Fibroblast of lung (primary cell): ENCODE measurements around the gene CDH4. TPM values are rescaled to one million over a fixed set of nuclear protein-coding genes. Genes with fewer than 3 reads are reported as not detected.

ENCODE experiments used
- DNase-seq, 2 donors: peaks; one replicate each; pipeline versions ENCODE4 v3.0.0 to v3.0.0-alpha.2; 2010; ENCODE audit warnings: low read depth in 2 of 2
- H2AFZ ChIP-seq: 2 replicates; pipeline ENCODE4 v1.5.1; 2012; ENCODE audit warnings: low read length, control low read depth, inconsistent platforms
- H3K27ac ChIP-seq: 2 replicates; pipeline ENCODE4 v1.5.1; 2011; ENCODE audit warnings: low read length, control low read depth; ENCODE audit not compliant: insufficient read depth
- H3K27me3 ChIP-seq: 2 replicates; pipeline ENCODE4 v1.5.1; 2011; ENCODE audit warnings: mild to moderate bottlenecking, low read length; ENCODE audit not compliant: control insufficient read depth, insufficient read depth
- H3K36me3 ChIP-seq: 2 replicates; pipeline ENCODE4 v1.5.1; 2011; ENCODE audit warnings: low read length; ENCODE audit not compliant: control insufficient read depth, insufficient read depth
- H3K4me1 ChIP-seq: 2 replicates; pipeline ENCODE4 v1.5.1; 2011; ENCODE audit warnings: low read length; ENCODE audit not compliant: control insufficient read depth, insufficient read depth; ENCODE audit errors: extremely low read depth
- H3K4me2 ChIP-seq: 2 replicates; pipeline ENCODE4 v1.5.1; 2011; ENCODE audit warnings: low read length, control low read depth; ENCODE audit not compliant: insufficient read depth; ENCODE audit errors: extremely low read depth
- H3K4me3 ChIP-seq, 4 experiments: fragments of 200-600 bp in 1 of 4; sonication (generic) in 1 of 4; replicated peaks in 1 of 4; 2 replicates each; pipeline ENCODE4 v1.5.1; 2011 to 2016; ENCODE audit warnings: low read length in 4 of 4, low read depth in 3 of 4, mild to moderate bottlenecking in 3 of 4, control low read depth in 2 of 4, inconsistent platforms in 1 of 4, mixed read lengths in 1 of 4; ENCODE audit not compliant: insufficient read depth in 1 of 4; ENCODE audit errors: control extremely low read depth in 1 of 4
- H3K79me2 ChIP-seq: 2 replicates; pipeline ENCODE4 v1.5.1; 2012; ENCODE audit warnings: mild to moderate bottlenecking, low read length, inconsistent platforms; ENCODE audit not compliant: control insufficient read depth, insufficient read depth
- H3K9ac ChIP-seq: 2 replicates; pipeline ENCODE4 v1.5.1; 2011; ENCODE audit warnings: mild to moderate bottlenecking, low read length, control low read depth; ENCODE audit not compliant: insufficient read depth
- H3K9me3 ChIP-seq: 2 replicates; pipeline ENCODE4 v1.5.1; 2012; ENCODE audit warnings: low read depth, low read length; ENCODE audit not compliant: control insufficient read depth, insufficient read depth
- H4K20me1 ChIP-seq: 2 replicates; pipeline ENCODE4 v1.5.1; 2011; ENCODE audit warnings: low read length; ENCODE audit not compliant: control insufficient read depth, insufficient read depth; ENCODE audit errors: extremely low read depth
- EZH2 ChIP-seq: IDR thresholded peaks from 2 replicates; pipeline ENCODE4 v1.5.1; 2012; ENCODE audit warnings: low read length, control low read depth, mild to moderate bottlenecking; ENCODE audit errors: missing control alignments
- polyA plus RNA-seq, 2 donors: library from polyadenylated mRNA; depleted of rRNA in 1 of 2; stranded (reverse) in 1 of 2; unstranded in 1 of 2; fragments of >200 nt; gene quantifications; 2 replicates each; pipeline ENCODE4 v1.2.1, GENCODE V29; 2011 to 2012; ENCODE audit warnings: missing spikeins in 1 of 2
- total RNA-seq: library from RNA; depleted of rRNA; stranded (reverse); fragments of >200 nt; gene quantifications from 2 replicates; pipeline ENCODE4 v1.2.1, GENCODE V29; 2014
- TF ChIP-seq, protein P1 (sequence below), 2 donors: IDR thresholded peaks in 1 of 2; conservative IDR thresholded peaks in 1 of 2; 1 replicate in 1 of 2; 2 replicates in 1 of 2; pipeline ENCODE4 v1.5.1; 2011 to 2012; ENCODE audit warnings: low read length in 2 of 2, control low read depth in 1 of 2, inconsistent platforms in 1 of 2, low read depth in 1 of 2, mild to moderate bottlenecking in 1 of 2

Gene CDH4
- total and polyA plus RNA-seq, 2 donors (not counting 1 experiment from before 2014, with no cell fraction given): 4.8 to 6.8 TPM

DNA sequence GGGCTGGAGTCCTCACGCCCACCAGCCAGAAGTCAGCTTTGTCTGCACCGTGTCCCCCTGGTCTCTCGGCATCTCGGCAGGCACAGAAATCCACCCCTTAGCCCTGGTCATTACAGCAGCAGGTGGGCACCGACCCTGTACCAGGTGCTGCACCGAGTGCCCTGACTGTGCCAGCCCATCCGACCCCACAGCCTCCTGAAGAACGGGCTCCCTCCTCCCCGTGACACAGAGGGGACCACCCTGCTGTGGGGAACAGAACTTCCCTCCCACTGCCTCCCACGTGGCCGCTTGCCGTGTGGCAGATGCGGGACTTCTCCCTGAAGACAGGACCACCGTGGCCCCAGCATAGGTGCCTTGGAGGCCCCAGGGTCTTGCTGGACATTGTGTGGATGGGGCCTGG is 652.4 kb downstream of the CDH4 start:
- no peaks in the 10 kb centered on the region for H3K27me3 ChIP-seq
- no peaks in the 10 kb centered on the region for H3K36me3 ChIP-seq
- no peak for DNase-seq
- no peak overlapping the region for H3K4me2 ChIP-seq
- TF ChIP-seq, protein P1, sequence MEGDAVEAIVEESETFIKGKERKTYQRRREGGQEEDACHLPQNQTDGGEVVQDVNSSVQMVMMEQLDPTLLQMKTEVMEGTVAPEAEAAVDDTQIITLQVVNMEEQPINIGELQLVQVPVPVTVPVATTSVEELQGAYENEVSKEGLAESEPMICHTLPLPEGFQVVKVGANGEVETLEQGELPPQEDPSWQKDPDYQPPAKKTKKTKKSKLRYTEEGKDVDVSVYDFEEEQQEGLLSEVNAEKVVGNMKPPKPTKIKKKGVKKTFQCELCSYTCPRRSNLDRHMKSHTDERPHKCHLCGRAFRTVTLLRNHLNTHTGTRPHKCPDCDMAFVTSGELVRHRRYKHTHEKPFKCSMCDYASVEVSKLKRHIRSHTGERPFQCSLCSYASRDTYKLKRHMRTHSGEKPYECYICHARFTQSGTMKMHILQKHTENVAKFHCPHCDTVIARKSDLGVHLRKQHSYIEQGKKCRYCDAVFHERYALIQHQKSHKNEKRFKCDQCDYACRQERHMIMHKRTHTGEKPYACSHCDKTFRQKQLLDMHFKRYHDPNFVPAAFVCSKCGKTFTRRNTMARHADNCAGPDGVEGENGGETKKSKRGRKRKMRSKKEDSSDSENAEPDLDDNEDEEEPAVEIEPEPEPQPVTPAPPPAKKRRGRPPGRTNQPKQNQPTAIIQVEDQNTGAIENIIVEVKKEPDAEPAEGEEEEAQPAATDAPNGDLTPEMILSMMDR (conservative IDR thresholded peaks at IDR 0.05 in 1 of 2, IDR thresholded peaks at IDR 0.05 in 1 of 2; ENCODE audit: low read depth in 1 of 2, low read length in 2 of 2): no peak
- no peaks in the 10 kb centered on the region for H3K79me2 ChIP-seq
- H3K4me3 ChIP-seq: no peak overlapping the region
- no peaks in the 10 kb centered on the region for H3K4me1 ChIP-seq
- no peaks in the 10 kb centered on the region for H4K20me1 ChIP-seq
- H3K9me3 ChIP-seq: no peaks in the 10 kb centered on the region
- no peak overlapping the region for H3K9ac ChIP-seq
- H3K27ac ChIP-seq: no peak overlapping the region
- H2AFZ ChIP-seq: no peak overlapping the region

- no peaks in the 10 kb centered on the region for H3K27me3 ChIP-seq
- H3K79me2 ChIP-seq: no peaks in the 10 kb centered on the region
- H3K4me1 ChIP-seq: no peaks in the 10 kb centered on the region
- H3K9me3 ChIP-seq: no peaks in the 10 kb centered on the region
- H2AFZ ChIP-seq: no peak overlapping the region
- H3K4me3 ChIP-seq: no peak overlapping the region
- H3K4me2 ChIP-seq: no peak overlapping the region
- DNase-seq: no peak
- H3K27ac ChIP-seq: no peak overlapping the region
- no peaks in the 10 kb centered on the region for H4K20me1 ChIP-seq
- no peak overlapping the region for H3K9ac ChIP-seq
- TF ChIP-seq EZH2: no peak
- TF ChIP-seq, protein P1 (conservative IDR thresholded peaks at IDR 0.05 in 1 of 2, IDR thresholded peaks at IDR 0.05 in 1 of 2; ENCODE audit: low read depth in 1 of 2, low read length in 2 of 2): no peak
- H3K36me3 ChIP-seq: no peaks in the 10 kb centered on the region
These were observed 653.9 kb downstream of the CDH4 start for GRCh38 chr20:61905781-61906523.

DNA sequence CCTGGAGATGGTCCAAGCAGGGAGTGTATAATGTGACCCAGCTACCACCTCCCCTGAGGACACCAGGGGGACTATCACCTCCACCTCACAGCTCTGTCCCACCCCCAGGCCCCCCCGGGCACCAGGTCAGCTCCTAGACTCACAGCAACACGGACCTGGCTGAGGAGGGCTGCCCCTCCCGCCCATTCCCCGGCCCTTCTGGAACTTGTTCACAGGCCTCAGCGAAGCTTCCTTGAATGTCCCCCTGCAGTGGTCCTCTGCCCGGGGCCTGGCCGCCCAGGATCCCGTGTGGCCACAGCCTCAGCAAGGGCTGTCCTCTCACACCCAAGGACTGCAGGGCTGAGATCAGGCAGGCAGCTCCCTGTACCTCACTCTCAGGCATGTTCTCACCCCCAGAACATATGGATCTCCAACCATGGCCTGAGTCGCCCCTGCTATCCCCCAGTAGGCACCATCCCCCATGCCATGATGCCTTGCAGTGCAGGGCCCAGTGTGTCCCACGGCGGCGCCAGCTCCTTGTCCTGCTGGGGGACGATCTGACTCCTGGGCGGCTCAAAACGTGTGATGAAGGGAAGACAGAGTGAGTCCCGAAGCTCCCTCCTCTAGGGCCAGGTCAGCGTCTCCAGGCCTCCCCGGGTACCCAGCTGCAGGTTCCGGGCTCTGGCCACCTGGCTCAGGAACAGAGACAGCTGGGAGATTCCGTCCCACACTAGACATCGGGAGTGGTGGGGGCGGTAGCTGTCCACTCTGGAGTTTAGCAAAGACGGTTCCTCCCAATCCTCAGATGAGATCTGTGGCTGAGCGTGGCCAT is 655.2 kb downstream of the CDH4 start:
- H3K4me1 ChIP-seq: no peaks in the 10 kb centered on the region
- H4K20me1 ChIP-seq: no peaks in the 10 kb centered on the region
- no peak overlapping the region for H3K4me3 ChIP-seq
- no peak overlapping the region for H3K27ac ChIP-seq
- no peak overlapping the region for H3K9ac ChIP-seq
- no peaks in the 10 kb centered on the region for H3K79me2 ChIP-seq
- H2AFZ ChIP-seq: no peak overlapping the region
- no peaks in the 10 kb centered on the region for H3K36me3 ChIP-seq
- TF ChIP-seq, protein P1 (conservative IDR thresholded peaks at IDR 0.05 in 1 of 2, IDR thresholded peaks at IDR 0.05 in 1 of 2; ENCODE audit: low read depth in 1 of 2, low read length in 2 of 2): no peak
- TF ChIP-seq EZH2: no peak
- no peak overlapping the region for H3K4me2 ChIP-seq
- no peaks in the 10 kb centered on the region for H3K27me3 ChIP-seq
- no peak for DNase-seq
- H3K9me3 ChIP-seq: no peaks in the 10 kb centered on the region
